GM23248 (cell line): ENCODE measurements around the gene CLIC4.

Source experiments
- EZH2 ChIP-seq: fragments of 200-600 bp; sonication (generic); IDR thresholded peaks from 2 replicates; pipeline ENCODE4 v1.6.1; 2018; ENCODE audit warnings: antibody characterized with exemption, mild to moderate bottlenecking; ENCODE audit not compliant: insufficient read depth, poor library complexity, severe bottlenecking
- EZH2phosphoT487 ChIP-seq: fragments of 200-600 bp; sonication (generic); IDR thresholded peaks from 2 replicates; pipeline ENCODE4 v1.6.1; 2018; ENCODE audit warnings: antibody characterized with exemption, moderate library complexity, mild to moderate bottlenecking, low read depth; ENCODE audit not compliant: insufficient read depth

DNA sequence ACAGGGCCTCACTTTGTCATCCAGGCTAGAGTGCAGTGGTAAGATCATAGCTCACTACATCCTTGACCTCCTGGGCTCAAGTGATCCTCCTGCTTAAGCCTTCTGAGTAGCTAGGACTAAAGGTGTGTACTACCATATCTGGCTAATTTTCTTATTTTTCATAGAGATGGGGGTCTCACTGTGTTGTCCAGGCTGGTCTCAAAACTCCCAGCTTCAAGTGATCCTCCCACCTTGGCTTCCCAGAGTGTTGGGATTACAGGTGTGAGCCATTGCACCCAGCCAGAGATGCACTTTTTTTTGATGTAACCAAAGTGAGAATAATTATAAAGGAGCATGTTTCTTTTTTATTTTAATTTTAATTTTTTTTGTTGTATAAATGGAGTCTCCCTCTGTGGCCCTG lies 28.4 kb downstream of the CLIC4 start:
- TF ChIP-seq EZH2 (no peak), EZH2phosphoT487 (no peak)
